ENCODE data around the gene RAMP3.

DNA sequence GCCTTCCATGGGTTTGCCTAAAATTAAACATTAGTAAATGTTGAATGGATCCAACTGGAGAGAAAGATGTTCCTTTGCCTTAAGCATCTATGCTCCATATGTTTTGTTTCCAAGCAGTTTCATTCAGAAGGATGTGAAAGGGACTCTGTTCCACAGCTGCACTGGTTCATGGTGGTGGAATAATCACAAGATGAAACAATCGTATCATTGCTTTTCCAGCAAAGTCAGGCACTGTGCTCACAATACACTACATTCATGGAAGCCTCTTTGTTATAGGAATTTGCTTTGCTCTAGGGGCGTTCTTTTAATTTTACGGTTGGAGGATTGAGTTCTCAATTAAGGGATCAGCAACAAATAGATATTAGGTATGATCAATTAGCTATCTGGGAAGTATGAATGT, 33.8 kb downstream of the RAMP3 start:
- TF ChIP-seq, protein P1, sequence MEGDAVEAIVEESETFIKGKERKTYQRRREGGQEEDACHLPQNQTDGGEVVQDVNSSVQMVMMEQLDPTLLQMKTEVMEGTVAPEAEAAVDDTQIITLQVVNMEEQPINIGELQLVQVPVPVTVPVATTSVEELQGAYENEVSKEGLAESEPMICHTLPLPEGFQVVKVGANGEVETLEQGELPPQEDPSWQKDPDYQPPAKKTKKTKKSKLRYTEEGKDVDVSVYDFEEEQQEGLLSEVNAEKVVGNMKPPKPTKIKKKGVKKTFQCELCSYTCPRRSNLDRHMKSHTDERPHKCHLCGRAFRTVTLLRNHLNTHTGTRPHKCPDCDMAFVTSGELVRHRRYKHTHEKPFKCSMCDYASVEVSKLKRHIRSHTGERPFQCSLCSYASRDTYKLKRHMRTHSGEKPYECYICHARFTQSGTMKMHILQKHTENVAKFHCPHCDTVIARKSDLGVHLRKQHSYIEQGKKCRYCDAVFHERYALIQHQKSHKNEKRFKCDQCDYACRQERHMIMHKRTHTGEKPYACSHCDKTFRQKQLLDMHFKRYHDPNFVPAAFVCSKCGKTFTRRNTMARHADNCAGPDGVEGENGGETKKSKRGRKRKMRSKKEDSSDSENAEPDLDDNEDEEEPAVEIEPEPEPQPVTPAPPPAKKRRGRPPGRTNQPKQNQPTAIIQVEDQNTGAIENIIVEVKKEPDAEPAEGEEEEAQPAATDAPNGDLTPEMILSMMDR (IDR thresholded peaks at IDR 0.05): no peak
- no peak for TF ChIP-seq POLR2A (IDR thresholded peaks at IDR 0.05)
